HG03521 (cell line): ENCODE data around the gene MUC6.
"Not testable (repeated sequence)": the region's sequence is repeated elsewhere in the genome, so short reads cannot be mapped to it uniquely, and the experiment has no call there.

Experiments used
- ATAC-seq: cut with Tn5 transposase; IDR thresholded peaks from one replicate; pipeline ENCODE4 v1.9.1; 2021; ENCODE audit warnings: mild to moderate bottlenecking, moderate library complexity; ENCODE audit not compliant: unreplicated experiment

MUC6 gene

DNA sequence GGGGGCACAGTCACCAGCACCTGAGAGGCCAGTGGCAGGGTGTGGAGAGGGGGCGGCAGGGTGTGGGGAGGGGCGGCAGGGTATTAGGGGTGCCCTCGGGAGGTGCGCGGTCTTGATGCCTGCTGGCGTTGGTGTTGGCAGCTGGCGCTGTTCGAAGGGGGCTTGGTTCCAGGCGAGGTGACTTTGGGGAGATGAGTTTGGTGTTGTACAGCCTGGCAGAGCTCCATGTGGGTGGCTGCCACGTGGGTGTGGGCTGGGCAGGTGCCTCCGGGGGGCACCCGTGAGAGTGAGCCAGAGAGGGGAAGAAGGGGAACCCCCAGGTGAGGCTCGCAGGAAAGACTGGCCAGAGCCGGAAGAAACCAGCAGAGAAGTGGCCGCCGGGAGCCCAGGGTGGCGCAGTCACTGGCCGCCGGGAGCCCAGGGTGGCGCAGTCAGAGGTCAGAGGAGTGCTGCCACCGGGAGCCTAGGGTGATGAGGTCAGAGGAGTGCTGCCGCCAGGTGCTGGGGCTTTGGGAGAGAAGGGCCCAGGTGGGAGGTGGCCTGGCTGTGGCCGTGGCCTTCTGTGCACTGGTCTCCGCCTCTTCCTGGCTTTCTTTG, 44.7 kb downstream of the MUC6 start:
- ATAC-seq: no peak

DNA sequence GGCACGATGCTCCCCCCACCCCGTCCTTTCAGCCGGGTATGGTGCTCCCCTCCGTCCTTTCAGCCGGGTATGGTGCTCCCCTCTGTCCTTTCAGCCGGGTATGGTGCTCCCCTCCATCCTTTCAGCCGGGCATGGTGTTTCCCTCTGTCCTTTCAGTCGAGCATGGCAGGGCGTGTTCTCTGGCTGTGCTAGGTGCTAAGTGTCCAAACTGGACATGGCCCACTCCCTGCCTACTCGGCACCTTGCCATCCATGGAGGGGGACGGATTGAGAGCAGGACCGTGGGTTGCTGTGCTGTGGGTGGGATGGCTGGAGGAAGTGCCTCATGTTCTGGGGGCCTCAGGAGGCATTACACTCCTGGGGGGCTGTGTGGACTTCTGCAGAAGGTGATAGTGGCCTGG, 45.5 kb downstream of the MUC6 start:
- no peak for ATAC-seq

GRCh38 chr11:990101-990500, 46.4 kb downstream of the MUC6 start:
- no peak for ATAC-seq

- no peak for ATAC-seq
Measured at GRCh38 chr11:987671-988070, 48.8 kb downstream of the MUC6 start.

- ATAC-seq: no peak
Measured at GRCh38 chr11:986952-987305, 49.6 kb downstream of the MUC6 start.

- no peak for ATAC-seq
Measured at GRCh38 chr11:986270-986951, 50.1 kb downstream of the MUC6 start.

GRCh38 chr11:985848-986247, 50.7 kb downstream of the MUC6 start:
- no peak for ATAC-seq

GRCh38 chr11:985406-985805, 51.1 kb downstream of the MUC6 start:
- ATAC-seq: no peak

GRCh38 chr11:984546-984945, 52.0 kb downstream of the MUC6 start:
- no peak for ATAC-seq

GRCh38 chr11:981764-982163, 54.8 kb downstream of the MUC6 start:
- ATAC-seq: no peak

GRCh38 chr11:980438-981357, 55.8 kb downstream of the MUC6 start:
- ATAC-seq: no peak

DNA sequence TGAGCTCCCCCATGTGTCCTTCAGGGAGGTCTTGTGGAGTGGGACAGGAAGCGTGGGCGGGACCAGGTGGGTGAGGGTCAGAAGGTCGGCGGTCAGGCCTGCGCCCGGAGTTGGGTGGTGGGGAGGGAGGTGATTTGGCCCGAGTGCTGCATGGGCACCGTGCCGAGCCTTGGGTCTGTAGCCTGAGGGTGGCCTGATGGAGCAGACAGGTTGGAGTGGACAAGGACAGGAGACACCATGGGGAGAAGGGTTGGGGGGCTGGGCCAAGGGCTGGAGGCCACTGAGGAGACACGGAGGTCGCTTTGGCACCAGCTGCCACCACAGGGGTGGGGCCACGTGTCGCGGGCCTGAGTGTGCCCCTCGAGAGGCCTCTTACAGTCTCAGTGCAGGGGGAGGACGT, 57.7 kb downstream of the MUC6 start:
- no peak for ATAC-seq

- no peak for ATAC-seq
Measured at GRCh38 chr11:977830-978720, 58.4 kb downstream of the MUC6 start.

DNA sequence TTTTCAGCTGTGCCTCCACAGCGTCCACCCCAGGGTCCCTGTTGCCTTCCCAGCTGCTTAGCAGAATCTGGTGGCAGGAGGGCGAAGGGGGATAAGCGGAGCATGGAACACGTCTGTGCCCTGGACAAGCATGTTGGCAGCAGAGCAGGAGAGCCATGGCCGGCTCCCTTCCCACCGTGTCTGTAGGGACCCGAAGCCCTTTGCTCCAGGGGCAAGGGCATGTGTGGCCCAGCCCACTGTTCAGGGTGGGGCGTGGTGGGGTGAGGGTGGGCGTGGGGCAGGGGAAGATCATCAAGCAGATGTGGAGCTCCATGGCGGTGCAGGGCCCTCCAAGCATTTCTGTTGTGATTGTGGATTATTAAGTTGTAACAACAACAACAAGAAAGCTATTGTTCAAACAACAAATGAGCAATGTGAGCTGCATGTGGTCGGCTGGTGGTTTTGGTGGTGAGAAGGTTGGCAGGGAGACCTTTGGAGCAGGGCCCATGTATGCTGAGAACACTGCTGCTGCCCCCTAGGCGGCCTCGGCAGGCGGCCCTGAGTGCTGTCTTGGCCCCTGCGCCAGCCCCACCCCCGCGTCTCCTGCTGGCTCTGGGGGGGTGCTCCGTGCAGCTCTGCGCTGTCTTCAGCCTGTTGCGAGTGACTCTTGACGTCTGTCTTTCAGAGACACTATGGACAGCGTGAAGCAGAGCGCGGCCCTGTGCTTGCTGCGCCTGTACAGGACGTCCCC, 59.9 kb downstream of the MUC6 start:
- ATAC-seq: no peak

GRCh38 chr11:975827-976226, 60.7 kb downstream of the MUC6 start:
- no peak for ATAC-seq

DNA sequence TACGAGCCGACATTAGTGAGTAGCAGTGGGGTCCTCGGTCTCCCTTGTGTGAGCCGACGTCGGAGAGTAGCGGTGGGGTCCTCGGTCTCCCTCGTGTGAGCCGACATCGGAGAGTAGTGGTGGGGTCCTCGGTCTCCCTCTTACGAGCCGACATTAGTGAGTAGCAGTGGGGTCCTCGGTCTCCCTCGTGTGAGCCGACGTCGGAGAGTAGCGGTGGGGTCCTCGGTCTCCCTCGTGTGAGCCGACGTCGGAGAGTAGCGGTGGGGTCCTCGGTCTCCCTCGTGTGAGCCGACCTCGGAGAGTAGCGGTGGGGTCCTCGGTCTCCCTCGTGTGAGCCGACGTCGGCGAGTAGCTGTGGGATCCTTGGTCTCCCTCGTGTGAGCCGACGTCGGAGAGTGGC, 61.1 kb downstream of the MUC6 start:
- ATAC-seq: not testable (repeated sequence)

DNA sequence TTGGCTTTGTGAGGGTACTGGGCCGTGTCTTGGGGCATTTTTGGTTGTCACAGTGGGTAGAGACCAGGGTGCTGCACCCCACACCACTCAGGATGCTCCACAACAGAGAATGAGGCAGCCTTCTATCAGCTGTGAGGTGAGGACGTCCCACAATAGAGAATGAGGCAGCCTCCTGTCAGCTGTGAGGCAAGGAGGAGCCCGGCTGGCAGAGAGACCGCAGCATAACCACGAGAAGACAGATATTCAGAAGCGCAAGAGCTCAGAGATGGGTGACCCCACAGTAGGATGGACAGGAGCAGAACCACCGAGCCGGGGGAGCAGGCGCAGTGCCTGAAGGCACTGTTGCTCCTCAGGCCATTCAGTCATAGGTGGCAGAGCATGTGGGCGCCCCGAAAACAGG, 63.3 kb downstream of the MUC6 start:
- ATAC-seq: no peak

- no peak for ATAC-seq
Measured at GRCh38 chr11:972523-973211, 63.9 kb downstream of the MUC6 start.

DNA sequence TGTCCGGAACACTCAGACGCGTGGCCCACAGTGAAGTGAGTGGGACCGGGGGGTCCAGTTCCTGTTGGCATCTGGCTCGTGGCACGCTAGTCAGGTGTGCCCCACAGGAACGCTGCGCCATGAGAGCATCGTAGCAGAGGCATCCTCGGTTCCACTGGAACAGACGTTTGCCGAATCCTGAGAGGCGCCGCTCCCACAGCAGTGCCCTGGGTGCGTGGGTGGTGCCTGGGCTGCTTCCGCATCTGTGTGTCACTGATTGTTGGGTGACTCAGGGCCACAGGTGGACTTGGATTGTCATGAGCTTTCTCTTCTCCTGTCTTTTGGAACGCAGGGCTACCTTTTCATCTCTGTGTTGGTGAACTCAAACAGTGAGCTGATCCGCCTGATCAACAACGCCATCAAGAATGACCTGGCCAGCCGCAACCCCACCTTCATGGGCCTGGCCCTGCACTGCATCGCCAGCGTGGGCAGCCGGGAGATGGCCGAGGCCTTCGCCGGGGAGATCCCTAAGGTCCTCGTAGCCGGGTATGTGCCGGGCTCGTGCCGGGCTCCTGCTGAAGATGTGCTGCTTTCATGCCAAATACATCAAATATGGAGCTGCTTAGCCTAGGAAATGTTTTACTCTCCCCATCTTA, 64.7 kb downstream of the MUC6 start:
- ATAC-seq: no peak
